COLO668 (cell line): ENCODE data around the gene MCEMP1.

Source experiments
- DNase-seq: peaks from one replicate; lab custom pipeline; 2025; ENCODE audit not compliant: unreplicated experiment; lab: John Stamatoyannopoulos, UW

Gene MCEMP1

DNA sequence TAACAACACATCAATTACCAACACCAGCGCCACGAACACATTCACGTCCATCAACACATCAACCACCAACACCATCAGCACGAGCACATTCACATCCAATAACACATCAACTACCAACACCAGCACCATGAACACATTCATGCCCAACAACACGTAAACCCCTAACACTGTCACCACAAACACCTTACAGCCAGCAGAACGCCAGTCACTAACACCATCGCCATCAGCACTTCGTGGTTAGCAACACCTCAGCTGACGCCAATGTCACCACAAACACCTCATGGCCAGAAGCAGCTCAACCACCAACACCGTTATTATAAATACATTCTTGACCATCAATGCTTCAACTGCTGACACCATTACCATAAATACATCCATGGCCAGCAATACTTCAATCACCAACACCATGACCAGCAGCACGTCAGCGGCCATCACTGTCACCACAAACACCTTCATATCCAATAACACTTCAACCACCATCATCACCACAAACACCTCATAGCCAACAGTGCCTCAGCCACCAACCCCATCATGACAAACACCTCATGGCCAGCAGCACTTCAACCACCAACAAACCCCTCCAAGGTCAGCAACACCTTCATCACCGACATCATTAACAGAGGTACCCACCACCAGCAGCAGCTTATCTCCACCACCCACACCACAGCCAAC lies 15.7 kb downstream of the MCEMP1 start:
- DNase-seq = no peak

- no peak for DNase-seq
These were observed 17.6 kb downstream of the MCEMP1 start for GRCh38 chr19:7694499-7694898.

GRCh38 chr19:7697721-7698287 lies 20.9 kb downstream of the MCEMP1 start:
- no peak for DNase-seq

GRCh38 chr19:7698583-7698982 lies 21.7 kb downstream of the MCEMP1 start:
- no peak for DNase-seq

- no peak for DNase-seq
These were observed 22.1 kb downstream of the MCEMP1 start for GRCh38 chr19:7699003-7699402.

DNA sequence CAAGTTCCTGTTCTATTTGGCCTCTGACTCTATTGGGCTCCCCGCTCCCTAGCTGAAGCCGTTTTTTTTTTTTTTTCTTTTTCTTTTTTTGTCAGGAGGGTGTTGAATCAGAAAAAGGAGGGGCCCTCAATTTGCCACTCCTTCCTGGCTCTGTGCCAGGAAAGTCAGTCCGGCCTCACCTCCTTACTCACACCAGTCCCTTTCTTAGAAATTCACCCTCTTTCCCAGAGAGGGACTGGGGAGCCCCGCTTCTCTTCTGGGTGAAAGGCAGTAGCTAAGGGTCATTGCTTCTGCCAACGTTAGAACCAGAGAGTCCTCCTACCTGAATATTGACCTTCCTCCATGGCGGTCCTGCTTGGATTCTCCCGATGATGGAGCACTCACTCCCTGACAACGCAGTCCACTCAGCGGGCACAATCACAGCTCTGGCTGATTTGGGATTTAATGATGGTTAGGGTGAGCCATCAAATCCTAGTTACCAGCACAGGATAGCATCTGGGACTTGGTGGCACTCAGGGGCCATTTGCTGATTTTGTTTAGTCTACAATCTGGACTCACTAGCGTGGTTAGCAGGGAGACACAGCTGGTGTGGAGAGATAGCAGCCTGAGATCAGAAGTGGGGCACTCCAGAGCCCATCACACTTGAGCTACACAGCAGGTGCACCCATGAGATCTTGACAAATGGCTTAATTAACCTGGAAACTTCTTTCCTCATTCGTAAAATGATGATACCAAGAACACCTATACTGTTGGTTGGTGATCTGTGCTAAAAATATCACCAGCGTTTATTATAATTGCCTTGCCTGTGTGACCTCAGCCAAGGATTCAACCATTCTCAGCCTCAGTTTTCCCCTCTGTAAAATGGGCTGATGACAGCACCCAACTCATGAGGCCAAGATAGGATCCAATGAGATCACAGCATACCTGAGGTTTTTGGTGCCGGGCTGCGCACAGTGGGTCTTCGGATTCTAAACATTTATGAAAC lies 22.8 kb downstream of the MCEMP1 start:
- no peak for DNase-seq

DNA sequence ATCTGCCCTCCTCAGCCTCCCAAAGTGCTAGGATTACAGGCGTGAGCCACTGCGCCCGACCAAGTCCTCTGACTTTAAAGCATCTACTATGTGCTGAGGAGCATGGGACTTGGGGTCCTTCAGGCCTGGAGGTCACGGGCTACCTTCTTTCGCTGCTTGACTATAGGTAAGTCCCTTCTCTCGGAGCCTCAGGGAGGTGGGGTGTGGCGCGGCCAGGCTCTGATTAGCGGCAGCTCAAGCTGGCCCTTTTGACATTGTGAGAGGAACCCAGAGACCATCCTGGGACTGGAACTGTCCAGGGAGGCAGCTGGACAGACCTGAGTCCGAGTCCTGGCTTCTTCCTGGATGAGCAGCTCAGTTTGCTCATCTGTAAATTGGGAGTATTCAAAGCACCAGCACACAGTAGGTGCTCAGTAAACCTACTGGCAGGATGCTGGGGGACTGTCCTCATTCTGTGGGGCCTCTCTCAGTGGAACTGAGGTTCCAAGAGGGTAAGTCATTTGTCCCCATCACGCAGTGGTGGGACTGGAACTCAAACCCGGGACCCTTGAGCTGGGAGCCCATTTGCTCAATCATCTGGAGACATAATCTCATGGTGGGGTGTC lies 24.3 kb downstream of the MCEMP1 start:
- no peak for DNase-seq

DNA sequence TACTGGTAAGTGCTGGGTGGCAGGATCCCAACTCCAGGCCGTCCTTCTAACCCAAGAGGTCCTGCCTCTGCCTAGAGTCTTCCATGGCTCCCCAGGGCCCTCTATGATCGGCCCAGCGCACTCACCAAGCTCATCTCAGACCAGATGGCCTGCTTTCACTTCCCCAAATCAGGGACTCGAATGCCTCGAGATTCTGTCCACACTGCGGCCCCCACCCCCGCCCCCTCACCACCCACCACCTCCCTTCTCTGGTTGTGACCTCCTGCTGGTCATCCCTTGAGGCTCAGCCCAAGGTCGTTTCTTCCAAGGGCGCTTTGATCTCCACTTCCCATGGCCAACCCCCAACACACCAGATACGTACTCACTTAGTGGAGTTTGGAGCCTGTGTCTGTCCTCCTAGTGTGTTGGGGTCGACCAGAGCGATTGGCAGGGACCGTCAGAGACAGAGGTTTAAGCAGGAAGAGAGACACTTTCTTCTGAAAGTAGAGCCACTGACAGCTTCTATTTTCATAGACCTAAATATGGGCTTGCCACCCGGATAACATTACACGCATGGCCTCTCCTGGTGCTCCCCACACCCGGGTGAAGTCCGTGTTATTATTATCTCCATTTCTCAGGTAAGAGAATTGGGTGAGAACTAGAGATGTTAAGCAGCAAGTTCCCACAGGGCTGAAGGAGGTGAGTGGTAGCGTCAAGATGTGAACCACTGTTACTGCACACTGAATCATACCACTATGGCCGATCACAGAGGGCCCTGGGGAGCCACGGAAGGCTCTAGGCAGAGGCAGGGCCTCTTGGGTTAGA lies 25.0 kb downstream of the MCEMP1 start, which contains the start of gene FCER2:
Gene FCER2 (minus strand): TSS at position 478 of the 804 bp plus-strand sequence. CDS start 2,371 bp downstream, outside the sequence.
- no peak for DNase-seq

GRCh38 chr19:7703332-7703731 lies 26.4 kb downstream of the MCEMP1 start:
- DNase-seq = no peak

DNA sequence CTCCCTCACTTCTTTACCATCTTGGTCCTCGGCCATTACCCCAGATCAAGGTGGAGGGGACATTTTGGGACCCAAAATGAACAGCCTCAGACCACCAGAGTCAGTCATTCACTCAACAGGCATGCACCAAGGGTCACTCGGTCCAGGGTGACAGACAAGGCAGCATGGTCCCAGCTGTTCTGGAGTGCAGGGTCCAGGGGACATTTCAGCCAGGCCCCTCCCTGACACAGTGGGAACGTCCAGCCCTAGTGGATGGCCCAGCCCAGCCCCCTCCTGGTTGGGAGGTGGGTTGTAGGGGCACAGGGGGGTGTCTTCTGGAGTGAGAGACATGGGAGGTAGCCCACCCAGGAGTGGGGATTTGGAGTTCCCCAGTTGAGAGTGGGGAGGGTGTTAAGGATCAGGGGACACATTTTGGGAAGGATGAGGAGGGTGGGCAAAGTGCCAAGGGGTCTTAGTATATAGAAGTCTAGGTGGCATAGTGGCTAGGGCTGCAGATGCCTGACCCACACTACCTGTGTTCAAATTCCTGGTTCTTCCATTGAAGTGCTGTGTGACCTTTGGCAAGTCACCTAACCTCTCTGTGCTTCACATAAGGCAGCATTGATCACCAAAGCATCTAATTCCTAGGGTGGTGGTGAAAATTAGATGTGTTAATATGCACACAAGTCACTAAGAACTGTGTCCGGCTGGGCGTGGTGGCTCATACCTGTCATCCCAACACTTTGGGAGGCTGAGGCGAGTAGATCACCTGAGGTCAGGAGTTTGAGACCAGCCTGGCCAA lies 27.6 kb downstream of the MCEMP1 start:
- DNase-seq = no peak

- no peak for DNase-seq
These were observed 28.7 kb downstream of the MCEMP1 start for GRCh38 chr19:7705387-7706187.

DNA sequence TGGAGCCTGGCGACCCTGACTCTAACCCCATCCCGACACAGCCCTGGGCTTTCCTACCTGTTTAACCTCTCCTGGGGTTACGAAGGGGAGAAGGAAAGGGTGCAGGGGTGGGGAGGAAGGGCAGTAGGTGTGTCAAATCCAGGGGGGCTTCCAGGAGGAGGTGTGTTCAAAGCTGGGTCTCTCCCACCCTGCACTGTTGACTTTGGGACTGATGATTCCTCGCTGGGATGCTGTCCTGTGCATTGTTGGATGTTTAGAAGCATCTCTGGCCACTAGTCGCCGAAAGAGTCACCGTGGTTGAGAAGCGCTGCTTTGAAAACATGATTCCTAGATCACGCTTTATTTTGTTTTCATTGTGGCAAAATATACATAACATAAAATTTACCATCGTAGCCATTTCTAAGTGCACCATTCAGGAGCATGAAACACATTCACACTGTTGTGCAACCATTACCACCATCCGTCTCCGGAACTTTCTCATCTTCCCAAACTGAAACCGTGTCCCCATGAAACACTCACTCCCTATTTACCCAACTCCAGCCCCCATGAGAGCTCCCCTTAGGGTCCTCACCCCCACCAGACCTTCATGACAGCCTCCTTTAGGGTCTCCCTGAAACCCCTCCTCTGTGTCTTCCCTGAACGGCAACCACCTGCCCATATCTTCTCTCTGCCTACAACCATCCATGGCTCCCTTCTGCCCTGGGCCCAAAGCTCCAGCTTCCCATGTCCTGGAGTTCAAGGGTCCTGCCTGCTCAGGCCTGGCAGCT lies 29.5 kb downstream of the MCEMP1 start:
- no peak for DNase-seq

- DNase-seq = no peak
These were observed 30.1 kb downstream of the MCEMP1 start for GRCh38 chr19:7706955-7707456.

DNA sequence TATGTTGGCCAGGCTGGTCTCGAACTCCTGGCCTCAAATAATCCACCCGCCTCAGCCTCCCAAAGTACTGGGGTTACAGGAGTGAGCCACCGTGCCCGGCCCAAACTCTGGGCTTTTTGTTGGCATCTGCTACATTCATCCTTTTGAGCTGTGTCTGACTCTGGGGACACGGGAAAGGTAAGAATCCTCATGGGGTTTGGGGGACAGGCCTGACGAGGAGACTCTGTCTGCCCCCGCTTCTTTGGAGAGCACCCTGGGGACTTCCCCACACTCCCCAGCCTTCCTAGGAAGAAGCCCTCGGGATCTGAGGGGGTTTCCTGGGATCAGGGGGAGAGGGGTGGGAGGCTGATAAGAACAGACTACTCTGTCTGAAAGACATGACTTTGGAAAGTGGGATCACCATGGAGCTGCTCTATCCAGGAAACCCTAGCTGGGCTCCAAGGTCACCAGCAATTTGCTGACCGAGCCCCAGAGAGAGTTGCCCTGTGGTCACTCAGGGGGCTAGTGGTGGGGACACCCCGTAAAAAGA lies 33.1 kb downstream of the MCEMP1 start:
- DNase-seq = no peak

- no peak for DNase-seq
These were observed 33.7 kb downstream of the MCEMP1 start for GRCh38 chr19:7710616-7711015.

DNA sequence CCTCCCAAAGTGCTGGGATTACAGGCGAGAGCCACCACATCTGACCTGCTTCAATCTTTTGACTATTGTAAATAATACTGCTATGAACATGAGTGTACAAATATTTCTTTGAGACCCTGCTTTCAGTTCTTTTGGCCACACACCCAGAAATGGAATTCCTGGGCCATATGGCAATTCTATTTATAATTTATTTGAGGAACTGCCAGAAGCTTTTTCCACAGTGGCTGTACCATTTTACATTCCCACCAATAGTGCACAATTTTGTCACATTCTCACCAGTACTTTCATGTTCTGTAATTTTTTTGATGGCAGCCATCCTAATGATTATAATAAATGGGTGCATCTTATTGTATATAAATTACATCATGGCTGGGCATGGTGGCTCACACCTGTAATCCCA lies 38.8 kb downstream of the MCEMP1 start:
- no peak for DNase-seq

- no peak for DNase-seq
These were observed 39.9 kb downstream of the MCEMP1 start for GRCh38 chr19:7716762-7717161.

GRCh38 chr19:7718668-7719067 lies 41.8 kb downstream of the MCEMP1 start:
- DNase-seq = no peak
